SU-DHL-6 (cell line): ENCODE measurements around the gene KRTAP5-8.

Source experiments
- CTCF ChIP-seq: fragments of 200-600 bp; sonication (generic); IDR thresholded peaks from one replicate; pipeline ENCODE4 v1.5.1; 2017; ENCODE audit warnings: antibody characterized with exemption, mild to moderate bottlenecking, low read length, moderate library complexity; ENCODE audit not compliant: insufficient read depth, poor library complexity, severe bottlenecking
- EZH2phosphoT487 ChIP-seq: fragments of 200-600 bp; sonication (generic), shearing (Covaris generic); conservative IDR thresholded peaks from 2 replicates; pipeline ENCODE4 v1.6.1; 2018; ENCODE audit warnings: mild to moderate bottlenecking, antibody characterized with exemption, low read length, moderate library complexity, mixed read lengths

GRCh38 chr11:71518506-71519471, 19.0 kb upstream of the KRTAP5-8 start:
- TF ChIP-seq CTCF = no peak
- TF ChIP-seq EZH2phosphoT487 = no peak
